IMR-90 (cell line): ENCODE results near the gene CATSPERE. TPM values are rescaled to one million over a fixed set of nuclear protein-coding genes. Genes with fewer than 3 reads are reported as not detected.

Experiments
- ATAC-seq: fragments of 200-7000 bp; cut with Tn5 transposase; 2 replicates; pipeline ENCODE4 v1.9.1; 2020; ENCODE audit warnings: low read depth, mild to moderate bottlenecking, moderate library complexity
- BruUV-seq: library from RNA; stranded (reverse); fragments of 400-500 nt; replicated peaks from 2 replicates; lab custom pipeline; 2021; lab: Mats Ljungman, UMichigan
- CTCF ChIA-PET: fragments of 300-600 bp; formaldehyde crosslinking; extraction: SDS; loops from one replicate; lab custom pipeline; 2021; ENCODE audit warnings: antibody characterized with exemption; lab: Yijun Ruan, JAX
- POLR2A ChIA-PET: fragments of 300-600 bp; sonication (Branson Sonifier 250); formaldehyde crosslinking; loops from one replicate; lab custom pipeline; 2022; ENCODE audit warnings: antibody characterized with exemption; ENCODE audit not compliant: unreplicated experiment; lab: Charles Lee
- DNase-seq: peaks from one replicate; pipeline ENCODE4 v3.0.0; 2013
- H2AFZ ChIP-seq: replicated peaks from 2 replicates; pipeline ENCODE3; 2013; ENCODE audit warnings: low read length, mild to moderate bottlenecking; ENCODE audit not compliant: poor library complexity
- H2AK5ac ChIP-seq: 2 replicates; pipeline ENCODE4 v1.6.1; 2013; ENCODE audit warnings: low read depth, low read length, inconsistent platforms
- H2AK9ac ChIP-seq: replicated peaks from 2 replicates; pipeline ENCODE3; 2013; ENCODE audit warnings: mild to moderate bottlenecking, low read depth, low read length, moderate library complexity; ENCODE audit not compliant: poor library complexity
- H2BK120ac ChIP-seq: 2 replicates; pipeline ENCODE4 v1.6.1; 2013; ENCODE audit warnings: low read depth, low read length, inconsistent platforms
- H2BK15ac ChIP-seq: 3 replicates; pipeline ENCODE4 v1.6.1; 2013; ENCODE audit warnings: low read depth, low read length, inconsistent platforms
- H2BK20ac ChIP-seq: 2 replicates; pipeline ENCODE4 v1.6.1; 2013; ENCODE audit warnings: low read depth, mild to moderate bottlenecking, inconsistent platforms, low read length, moderate library complexity
- H2BK5ac ChIP-seq: 2 replicates; pipeline ENCODE4 v1.6.1; 2013; ENCODE audit warnings: mild to moderate bottlenecking, low read depth, low read length, inconsistent platforms; ENCODE audit not compliant: poor library complexity, severe bottlenecking
- H3K14ac ChIP-seq: replicated peaks from 2 replicates; pipeline ENCODE4 v1.6.1; 2013; ENCODE audit warnings: low read depth, low read length, inconsistent platforms
- H3K18ac ChIP-seq: 2 replicates; pipeline ENCODE4 v1.6.1; 2013; ENCODE audit warnings: low read depth, low read length, control low read depth
- H3K23ac ChIP-seq: 2 replicates; pipeline ENCODE4 v1.6.1; 2013; ENCODE audit warnings: low read depth, low read length, inconsistent platforms
- H3K27ac ChIP-seq: 2 replicates; pipeline ENCODE4 v1.5.1; 2013; ENCODE audit warnings: mild to moderate bottlenecking, control low read depth, low read length; ENCODE audit not compliant: insufficient read depth
- H3K27me3 ChIP-seq: 2 replicates; pipeline ENCODE4 v1.6.1; 2013; ENCODE audit warnings: low read length; ENCODE audit not compliant: control insufficient read depth, insufficient read depth
- H3K36me3 ChIP-seq: 2 replicates; pipeline ENCODE4 v1.6.1; 2013; ENCODE audit warnings: low read length, mixed read lengths; ENCODE audit not compliant: control insufficient read depth, insufficient read depth
- H3K4ac ChIP-seq: 2 replicates; pipeline ENCODE4 v1.6.1; 2013; ENCODE audit warnings: low read depth, low read length, inconsistent platforms
- H3K4me1 ChIP-seq: 2 replicates; pipeline ENCODE4 v1.6.1; 2013; ENCODE audit warnings: low read length, mixed read lengths; ENCODE audit not compliant: control insufficient read depth, insufficient read depth
- H3K4me2 ChIP-seq: 2 replicates; pipeline ENCODE4 v1.6.1; 2013; ENCODE audit warnings: low read depth, mild to moderate bottlenecking, control low read depth, low read length, moderate library complexity
- H3K4me3 ChIP-seq: 2 replicates; pipeline ENCODE4 v1.5.1; 2013; ENCODE audit warnings: low read depth, mild to moderate bottlenecking, control low read depth, low read length, moderate library complexity; ENCODE audit not compliant: insufficient read depth
- H3K56ac ChIP-seq: 2 replicates; pipeline ENCODE4 v1.6.1; 2013; ENCODE audit warnings: low read length, inconsistent platforms; ENCODE audit not compliant: insufficient read depth; ENCODE audit errors: extremely low read depth
- H3K79me1 ChIP-seq, 2 experiments: 2 replicates each; pipeline ENCODE4 v1.6.1; 2013; ENCODE audit warnings: low read length in 2 of 2, inconsistent platforms in 1 of 2, low read depth in 1 of 2
- H3K9ac ChIP-seq: 2 replicates; pipeline ENCODE4 v1.6.1; 2013; ENCODE audit warnings: low read depth, low read length, control low read depth
- H3K9me1 ChIP-seq: 2 replicates; pipeline ENCODE4 v1.6.1; 2013; ENCODE audit warnings: low read length, inconsistent platforms; ENCODE audit not compliant: insufficient read depth
- H3K9me3 ChIP-seq: 2 replicates; pipeline ENCODE4 v1.6.1; 2013; ENCODE audit warnings: low read length; ENCODE audit not compliant: control insufficient read depth, insufficient read depth
- H4K20me1 ChIP-seq: 2 replicates; pipeline ENCODE4 v1.6.1; 2013; ENCODE audit warnings: low read length, inconsistent platforms; ENCODE audit not compliant: insufficient read depth
- H4K5ac ChIP-seq: 2 replicates; pipeline ENCODE4 v1.6.1; 2013; ENCODE audit warnings: mild to moderate bottlenecking, low read depth, low read length, control low read depth
- H4K8ac ChIP-seq, 2 experiments: 2 replicates each; pipeline ENCODE4 v1.6.1; 2013; ENCODE audit warnings: low read depth in 2 of 2, low read length in 2 of 2, control low read depth in 1 of 2, inconsistent platforms in 1 of 2
- H4K91ac ChIP-seq: 2 replicates; pipeline ENCODE4 v1.6.1; 2013; ENCODE audit warnings: low read depth, low read length, inconsistent platforms; ENCODE audit not compliant: insufficient read depth
- BHLHE40 ChIP-seq: fragments of 150-350 bp; IDR thresholded peaks from 2 replicates; pipeline ENCODE4 v1.6.1; 2016; ENCODE audit warnings: mild to moderate bottlenecking, low read depth, low read length
- CEBPB ChIP-seq: IDR thresholded peaks from 2 replicates; pipeline ENCODE4 v1.6.1; 2012; ENCODE audit warnings: low read depth, low read length, improper control_type of control experiment
- CHD1 ChIP-seq: IDR thresholded peaks from 2 replicates; pipeline ENCODE4 v1.6.1; 2012; ENCODE audit warnings: low read depth, low read length, improper control_type of control experiment
- FOS ChIP-seq: fragments of 150-350 bp; IDR thresholded peaks from 2 replicates; pipeline ENCODE4 v1.6.1; 2016; ENCODE audit warnings: low read depth, low read length
- MAZ ChIP-seq: IDR thresholded peaks from 2 replicates; pipeline ENCODE4 v1.6.1; 2012; ENCODE audit warnings: low read depth, mild to moderate bottlenecking, low read length, improper control_type of control experiment, moderate library complexity, borderline replicate concordance
- MXI1 ChIP-seq: IDR thresholded peaks from 2 replicates; pipeline ENCODE4 v1.6.1; 2012; ENCODE audit warnings: low read depth, mild to moderate bottlenecking, low read length, moderate library complexity, borderline replicate concordance
- NFE2L2 ChIP-seq: fragments of 150-350 bp; IDR thresholded peaks from 2 replicates; pipeline ENCODE4 v1.6.1; 2016; ENCODE audit warnings: low read depth, mild to moderate bottlenecking, low read length
- POLR2A ChIP-seq: IDR thresholded peaks from 2 replicates; pipeline ENCODE4 v1.6.1; 2012; ENCODE audit warnings: mild to moderate bottlenecking, low read depth, low read length
- RAD21 ChIP-seq: IDR thresholded peaks from 2 replicates; pipeline ENCODE4 v1.6.1; 2012; ENCODE audit warnings: low read length, improper control_type of control experiment
- RCOR1 ChIP-seq: IDR thresholded peaks from 2 replicates; pipeline ENCODE4 v1.6.1; 2012; ENCODE audit warnings: mild to moderate bottlenecking, low read length, improper control_type of control experiment; ENCODE audit not compliant: insufficient replicate concordance
- RFX5 ChIP-seq: IDR thresholded peaks from 2 replicates; pipeline ENCODE4 v1.8.0; 2012; ENCODE audit warnings: low read depth, mild to moderate bottlenecking, low read length, moderate library complexity
- SMC3 ChIP-seq: fragments of 150-350 bp; IDR thresholded peaks from 2 replicates; pipeline ENCODE4 v1.6.1; 2016; ENCODE audit warnings: low read depth, mild to moderate bottlenecking, antibody characterized with exemption, low read length, moderate library complexity
- WGBS, 2 experiments: methylation state at CpG; one replicate each; pipeline versions ENCODE4 v1.1.5 to v1.1.7; 2013; ENCODE audit warnings: missing lambda C conversion rate in 2 of 2; ENCODE audit not compliant: insufficient read length in 1 of 2; ENCODE audit errors: extremely low coverage in 2 of 2; 5-methylcytosine and 5-hydroxymethylcytosine counted together
- dilution Hi-C: fragments of 300-500 bp; cut with HindIII; formaldehyde crosslinking; loops from one replicate; pipeline ENCODE4 v1.14.3; 2018; ENCODE audit warnings: low sequenced_read_pairs; ENCODE audit not compliant: unreplicated experiment
- in situ Hi-C: fragments of 300-500 bp; cut with MboI; formaldehyde crosslinking; loops from 3 replicates; pipeline ENCODE4 v1.14.3; 2019; ENCODE audit warnings: low sequenced_read_pairs, inconsistent platforms, mixed read lengths
- intact Hi-C: fragments of 100-400 bp; cut with micrococcal nuclease; formaldehyde crosslinking; loops from 2 replicates; pipeline ENCODE4 v1.10.0; 2022
- polyA plus RNA-seq, 3 experiments: library from polyadenylated mRNA; depleted of rRNA; stranded (reverse); fragments of >200 nt; gene quantifications; 2 replicates each; pipeline ENCODE4 v1.2.3, GENCODE V29; 2012; ENCODE audit warnings: low replicate concordance in 1 of 3
- total RNA-seq: library from RNA; depleted of rRNA; stranded (reverse); fragments of >200 nt; gene quantifications from 2 replicates; pipeline ENCODE4 v1.2.3, GENCODE V29; 2012
- TF ChIP-seq, protein P1 (sequence below): fragments of 150-350 bp; IDR thresholded peaks from 2 replicates; pipeline ENCODE4 v1.6.1; 2016; ENCODE audit warnings: low read depth, mild to moderate bottlenecking, low read length, moderate library complexity, borderline replicate concordance
- TF ChIP-seq, protein P2 (sequence below): fragments of 150-350 bp; IDR thresholded peaks from 2 replicates; pipeline ENCODE4 v1.6.1; 2017; ENCODE audit warnings: mild to moderate bottlenecking, antibody characterized with exemption, low read length, low read depth
- TF ChIP-seq, protein P3 (sequence below): conservative IDR thresholded peaks from 2 replicates; pipeline ENCODE4 v1.5.1; 2012; ENCODE audit warnings: mild to moderate bottlenecking, low read depth, low read length, improper control_type of control experiment

Gene CATSPERE
- total and polyA plus RNA-seq, 2 of the 4 experiments (the other 2 are of a cell fraction), result 0.07 to 0.18 TPM

DNA sequence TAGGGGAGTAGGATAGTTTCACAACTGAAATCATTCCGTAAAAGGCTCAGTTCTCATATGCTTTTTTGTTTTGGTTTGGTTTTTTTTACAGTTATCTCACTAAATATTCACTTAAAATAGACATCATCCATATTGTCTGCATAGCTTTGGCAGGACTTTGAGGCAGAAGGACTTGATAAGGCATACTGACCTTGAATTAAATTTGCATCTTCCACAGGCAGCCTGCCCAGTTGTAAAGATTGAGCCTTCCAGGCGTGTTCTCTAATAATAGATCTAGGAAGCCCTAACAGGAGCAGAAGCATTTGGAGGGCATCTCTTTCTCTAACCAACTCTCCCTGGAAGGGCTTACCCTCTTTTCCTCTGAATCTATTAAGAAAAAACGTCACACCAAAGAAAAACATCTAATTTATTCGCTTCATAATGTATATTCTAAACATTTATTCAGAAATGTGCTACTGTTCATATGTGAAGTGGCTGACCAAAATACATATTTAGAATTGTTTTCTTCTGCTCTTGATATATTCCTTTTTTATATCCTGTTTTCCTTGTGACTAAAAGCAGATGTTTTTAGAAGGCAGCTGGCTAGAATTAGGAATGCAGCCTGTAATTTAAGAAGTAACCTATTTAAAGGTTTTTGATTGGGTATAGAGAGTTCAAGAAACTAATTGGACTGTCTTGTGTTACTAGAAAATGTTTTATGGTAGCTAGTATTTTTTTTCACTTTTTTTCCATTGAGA is 212.0 kb downstream of the CATSPERE start:
- CTCF ChIA-PET, result interaction anchor here (0.8 kb wide), 1 partner anchor 69 kb away, joined by 3 read pairs; no protein-coding TSS in a partner anchor
- TF ChIP-seq MAZ (no peak), BHLHE40 (no peak), NFE2L2 (no peak), SMC3 (no peak), POLR2A (no peak), FOS (no peak), RCOR1 (no peak), CHD1 (no peak), RFX5 (no peak), MXI1 (no peak), CEBPB (no peak), RAD21 (no peak)
- TF ChIP-seq, protein P1, sequence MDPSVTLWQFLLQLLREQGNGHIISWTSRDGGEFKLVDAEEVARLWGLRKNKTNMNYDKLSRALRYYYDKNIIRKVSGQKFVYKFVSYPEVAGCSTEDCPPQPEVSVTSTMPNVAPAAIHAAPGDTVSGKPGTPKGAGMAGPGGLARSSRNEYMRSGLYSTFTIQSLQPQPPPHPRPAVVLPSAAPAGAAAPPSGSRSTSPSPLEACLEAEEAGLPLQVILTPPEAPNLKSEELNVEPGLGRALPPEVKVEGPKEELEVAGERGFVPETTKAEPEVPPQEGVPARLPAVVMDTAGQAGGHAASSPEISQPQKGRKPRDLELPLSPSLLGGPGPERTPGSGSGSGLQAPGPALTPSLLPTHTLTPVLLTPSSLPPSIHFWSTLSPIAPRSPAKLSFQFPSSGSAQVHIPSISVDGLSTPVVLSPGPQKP, result no peak
- TF ChIP-seq, protein P2, sequence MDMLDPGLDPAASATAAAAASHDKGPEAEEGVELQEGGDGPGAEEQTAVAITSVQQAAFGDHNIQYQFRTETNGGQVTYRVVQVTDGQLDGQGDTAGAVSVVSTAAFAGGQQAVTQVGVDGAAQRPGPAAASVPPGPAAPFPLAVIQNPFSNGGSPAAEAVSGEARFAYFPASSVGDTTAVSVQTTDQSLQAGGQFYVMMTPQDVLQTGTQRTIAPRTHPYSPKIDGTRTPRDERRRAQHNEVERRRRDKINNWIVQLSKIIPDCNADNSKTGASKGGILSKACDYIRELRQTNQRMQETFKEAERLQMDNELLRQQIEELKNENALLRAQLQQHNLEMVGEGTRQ, result no peak
- TF ChIP-seq, protein P3, sequence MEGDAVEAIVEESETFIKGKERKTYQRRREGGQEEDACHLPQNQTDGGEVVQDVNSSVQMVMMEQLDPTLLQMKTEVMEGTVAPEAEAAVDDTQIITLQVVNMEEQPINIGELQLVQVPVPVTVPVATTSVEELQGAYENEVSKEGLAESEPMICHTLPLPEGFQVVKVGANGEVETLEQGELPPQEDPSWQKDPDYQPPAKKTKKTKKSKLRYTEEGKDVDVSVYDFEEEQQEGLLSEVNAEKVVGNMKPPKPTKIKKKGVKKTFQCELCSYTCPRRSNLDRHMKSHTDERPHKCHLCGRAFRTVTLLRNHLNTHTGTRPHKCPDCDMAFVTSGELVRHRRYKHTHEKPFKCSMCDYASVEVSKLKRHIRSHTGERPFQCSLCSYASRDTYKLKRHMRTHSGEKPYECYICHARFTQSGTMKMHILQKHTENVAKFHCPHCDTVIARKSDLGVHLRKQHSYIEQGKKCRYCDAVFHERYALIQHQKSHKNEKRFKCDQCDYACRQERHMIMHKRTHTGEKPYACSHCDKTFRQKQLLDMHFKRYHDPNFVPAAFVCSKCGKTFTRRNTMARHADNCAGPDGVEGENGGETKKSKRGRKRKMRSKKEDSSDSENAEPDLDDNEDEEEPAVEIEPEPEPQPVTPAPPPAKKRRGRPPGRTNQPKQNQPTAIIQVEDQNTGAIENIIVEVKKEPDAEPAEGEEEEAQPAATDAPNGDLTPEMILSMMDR, result no peak

More for the DNA sequence above, 212.0 kb downstream of the CATSPERE start:
- no peak overlapping the region for H3K56ac ChIP-seq
- no peak overlapping the region for H4K8ac ChIP-seq
- H3K4me3 ChIP-seq, result no peak overlapping the region
- no TSS peak for BruUV-seq
- no peak overlapping the region for H2BK15ac ChIP-seq
- H3K4me2 ChIP-seq, result peak overlapping the region; percentile 20; the same call in 1 of the 2 replicates
- no peak overlapping the region for H3K18ac ChIP-seq
- no peak overlapping the region for H2AK5ac ChIP-seq
- no peaks in the 10 kb centered on the region for H3K9me3 ChIP-seq
- no peak overlapping the region for H4K91ac ChIP-seq
- no peak overlapping the region for H2BK5ac ChIP-seq
- H3K27ac ChIP-seq, result no peak overlapping the region
- no peak overlapping the region for H3K23ac ChIP-seq
- POLR2A ChIA-PET, result no interaction called here
- no peaks in the 10 kb centered on the region for H3K27me3 ChIP-seq
- 0 out of 2 replicates have a peak, but pooled peaks cover 3% of the 10 kb centered on the region for H3K9me1 ChIP-seq
- intact Hi-C loops (loop anchor here (2.0 kb wide), 1 partner anchor 18 kb away; no protein-coding TSS in a partner anchor), dilution Hi-C loops (no loop called here), in situ Hi-C loops (no loop called here)
- H3K9ac ChIP-seq, result no peak overlapping the region
- H2BK20ac ChIP-seq, result no peak overlapping the region
- no CpG with 5 or more reads among the region's 4 CpGs for WGBS, 2 experiments
- no peaks in the 10 kb centered on the region for H3K36me3 ChIP-seq
- no peak overlapping the region for H4K5ac ChIP-seq
- no peak overlapping the region for H3K14ac ChIP-seq
- ATAC-seq (peak; percentile 75), DNase-seq (peak; percentile 47)
- peaks cover 25 to 33% of the 10 kb centered on the region in 2 experiments for H3K79me1 ChIP-seq
- no peak overlapping the region for H3K4ac ChIP-seq
- H3K4me1 ChIP-seq, result peaks cover 4% of the 10 kb centered on the region; the same call in 1 of the 2 replicates
- no peak overlapping the region for H2BK120ac ChIP-seq
- no peak overlapping the region for H2AFZ ChIP-seq
- H4K20me1 ChIP-seq, result peaks cover 11% of the 10 kb centered on the region
- no peak overlapping the region for H2AK9ac ChIP-seq
